ENCODE data around the gene SCFD2.

GRCh38 chr4:53150631-53151488, 215.0 kb downstream of the SCFD2 start:
- TF ChIP-seq MAX (IDR thresholded peaks at IDR 0.05; ENCODE audit: low read depth) = no peak
- no peak for TF ChIP-seq POLR2AphosphoS5 (IDR thresholded peaks at IDR 0.05; ENCODE audit: low read depth, low read length)
- TF ChIP-seq CTCF (IDR thresholded peaks at IDR 0.05) = no peak
- TF ChIP-seq REST (IDR thresholded peaks at IDR 0.05; ENCODE audit: low read depth, low read length) = no peak
- no peak for TF ChIP-seq GABPA (IDR thresholded peaks at IDR 0.05; ENCODE audit: low read depth)
- TF ChIP-seq TAF1 (IDR thresholded peaks at IDR 0.05; ENCODE audit: borderline replicate concordance, low read depth, low read length) = no peak
